ENCODE results near the gene YAP1.

DNA sequence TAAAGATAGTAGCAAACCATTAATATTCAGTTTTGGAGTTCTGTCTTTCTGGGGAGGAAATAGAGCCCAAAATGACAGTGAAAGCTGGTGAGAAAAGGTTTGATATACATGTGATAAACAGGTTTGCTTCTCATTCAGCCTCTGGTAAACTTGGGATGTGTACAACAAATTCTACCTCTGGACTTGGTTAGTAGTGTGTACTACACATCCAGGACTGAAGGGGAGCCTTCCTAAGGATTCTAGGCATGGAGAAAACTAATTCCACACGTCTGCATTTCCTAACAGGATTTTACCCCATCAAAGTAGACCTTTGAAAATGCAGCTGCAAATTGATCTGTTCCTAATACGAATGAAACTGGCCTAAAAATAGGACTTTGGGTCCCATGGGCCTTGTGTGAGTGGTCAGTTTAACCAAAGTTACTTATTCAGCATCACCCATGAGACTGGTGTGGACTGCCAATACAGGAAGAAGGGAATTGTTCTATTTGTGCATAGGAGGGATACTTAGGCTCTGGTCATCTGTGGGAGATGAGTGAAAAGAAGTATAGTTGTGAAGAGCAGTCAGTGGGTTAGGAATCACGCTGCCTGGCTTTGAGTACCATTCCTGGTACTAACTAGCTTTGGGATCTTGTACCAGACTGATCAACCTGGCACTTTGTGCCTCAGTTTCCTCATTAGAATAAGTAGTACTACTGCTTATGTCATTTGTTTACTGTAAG lies 74.2 kb downstream of the YAP1 start:
- TF ChIP-seq, protein P1, sequence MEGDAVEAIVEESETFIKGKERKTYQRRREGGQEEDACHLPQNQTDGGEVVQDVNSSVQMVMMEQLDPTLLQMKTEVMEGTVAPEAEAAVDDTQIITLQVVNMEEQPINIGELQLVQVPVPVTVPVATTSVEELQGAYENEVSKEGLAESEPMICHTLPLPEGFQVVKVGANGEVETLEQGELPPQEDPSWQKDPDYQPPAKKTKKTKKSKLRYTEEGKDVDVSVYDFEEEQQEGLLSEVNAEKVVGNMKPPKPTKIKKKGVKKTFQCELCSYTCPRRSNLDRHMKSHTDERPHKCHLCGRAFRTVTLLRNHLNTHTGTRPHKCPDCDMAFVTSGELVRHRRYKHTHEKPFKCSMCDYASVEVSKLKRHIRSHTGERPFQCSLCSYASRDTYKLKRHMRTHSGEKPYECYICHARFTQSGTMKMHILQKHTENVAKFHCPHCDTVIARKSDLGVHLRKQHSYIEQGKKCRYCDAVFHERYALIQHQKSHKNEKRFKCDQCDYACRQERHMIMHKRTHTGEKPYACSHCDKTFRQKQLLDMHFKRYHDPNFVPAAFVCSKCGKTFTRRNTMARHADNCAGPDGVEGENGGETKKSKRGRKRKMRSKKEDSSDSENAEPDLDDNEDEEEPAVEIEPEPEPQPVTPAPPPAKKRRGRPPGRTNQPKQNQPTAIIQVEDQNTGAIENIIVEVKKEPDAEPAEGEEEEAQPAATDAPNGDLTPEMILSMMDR (conservative IDR thresholded peaks at IDR 0.05 in 1 of 2, IDR thresholded peaks at IDR 0.05 in 1 of 2; ENCODE audit: low read depth in 1 of 2, low read length in 2 of 2) = peak in 1 of 2 donors; percentile 5
- TF ChIP-seq EZH2 (IDR thresholded peaks at IDR 0.05; ENCODE audit: low read length, missing control alignments) = no peak
